Left ventricle myocardium inferior (tissue), 1 donor: ENCODE data around the gene ANXA6. TPM values are rescaled to one million over a fixed set of nuclear protein-coding genes. Genes with fewer than 3 reads are reported as not detected.
A peak's percentile ranks its signal among the peaks of the same experiment; 100 is the strongest.

Experiments
- DNase-seq: peaks from one replicate; pipeline ENCODE4 v3.0.0-alpha.2; 2020
- H3K27ac ChIP-seq: fragments of 200-600 bp; replicated peaks from 2 replicates; pipeline ENCODE4 v1.8.0; 2021
- H3K27me3 ChIP-seq: fragments of 200-600 bp; 2 replicates; pipeline ENCODE4 v1.8.0; 2021; ENCODE audit warnings: low read depth
- H3K36me3 ChIP-seq: fragments of 200-600 bp; 2 replicates; pipeline ENCODE4 v1.8.0; 2021
- H3K4me1 ChIP-seq: fragments of 200-600 bp; 2 replicates; pipeline ENCODE4 v1.8.0; 2021
- H3K4me3 ChIP-seq: fragments of 200-600 bp; 2 replicates; pipeline ENCODE4 v1.8.0; 2021; ENCODE audit warnings: mild to moderate bottlenecking, moderate library complexity
- H3K9me3 ChIP-seq: fragments of 200-600 bp; replicated peaks from 2 replicates; pipeline ENCODE4 v1.8.0; 2021
- CTCF ChIP-seq: fragments of 200-600 bp; IDR thresholded peaks from 2 replicates; pipeline ENCODE4 v1.8.0; 2021; ENCODE audit warnings: antibody characterized with exemption, mild to moderate bottlenecking, borderline replicate concordance
- intact Hi-C: fragments of 100-400 bp; cut with micrococcal nuclease; formaldehyde crosslinking; loops from one replicate; pipeline ENCODE4 v1.11.0; 2022
- total RNA-seq: library from RNA; stranded (reverse); fragmentation: NEBNext Ultra II Directional; extraction: Animal tissue kit (Norgen Biotek cat#: 25700); gene quantifications from one replicate; pipeline ENCODE4 v1.2.1, GENCODE V29; 2021
- donor health status: DM: no; HTN: yes; CAD: no; lungs with severe emphysema.

ANXA6 gene
- total RNA-seq, 1 donor from 2014 or later = 195 TPM

DNA sequence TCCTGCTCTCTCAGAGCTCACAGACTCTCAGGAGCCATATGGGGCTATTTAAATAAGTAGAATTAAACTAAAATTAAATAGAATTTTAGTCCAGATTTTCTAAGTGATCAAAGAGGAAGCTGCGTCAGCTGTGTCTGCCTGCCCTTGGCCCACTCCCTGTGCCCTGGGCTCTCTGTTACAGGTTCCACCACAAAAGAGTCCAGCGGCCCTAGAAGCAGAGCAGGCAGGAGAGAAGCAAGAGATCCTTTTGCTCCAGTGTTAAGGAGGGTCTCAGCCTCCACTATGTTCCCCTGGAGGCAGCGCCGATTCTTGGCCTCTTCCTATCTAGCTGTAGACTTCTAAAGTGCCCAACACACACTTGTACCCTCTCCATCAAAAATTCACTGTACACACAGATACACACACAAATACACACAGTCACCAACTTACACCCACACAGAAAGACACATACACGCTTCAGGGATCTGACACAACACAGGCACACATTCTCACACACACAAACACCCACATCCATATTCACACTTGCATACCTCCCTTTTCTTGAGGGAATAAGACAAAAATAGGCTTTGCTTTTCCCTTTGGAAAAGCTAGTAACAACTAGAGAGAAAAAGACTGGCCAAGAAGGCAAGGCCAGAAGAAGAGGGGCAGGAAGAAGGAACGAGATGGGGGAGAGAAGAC, 71.2 kb downstream of the ANXA6 start:
- TF ChIP-seq CTCF = no peak
- intact Hi-C loops = no loop called here
- Histone ChIP-seq H3K36me3 (no peaks in the 10 kb centered on the region), H3K4me3 (no peak overlapping the region), H3K27ac (peak overlapping the region; percentile 79), H3K27me3 (no peaks in the 10 kb centered on the region), H3K9me3 (no peaks in the 10 kb centered on the region), H3K4me1 (peaks cover 64% of the 10 kb centered on the region)
- DNase-seq = no peak

GRCh38 chr5:151085517-151086041, 72.0 kb downstream of the ANXA6 start:
- intact Hi-C loops = no loop called here
- TF ChIP-seq CTCF = no peak
- peak; percentile 54 for DNase-seq

GRCh38 chr5:151084363-151084762, 73.2 kb downstream of the ANXA6 start:
- Histone ChIP-seq H3K9me3 (no peaks in the 10 kb centered on the region), H3K27me3 (no peaks in the 10 kb centered on the region), H3K4me3 (no peak overlapping the region), H3K36me3 (no peaks in the 10 kb centered on the region), H3K4me1 (peaks cover 71% of the 10 kb centered on the region), H3K27ac (no peak overlapping the region)
- DNase-seq = no peak
- intact Hi-C loops = no loop called here
- no peak for TF ChIP-seq CTCF

More at GRCh38 chr5:151085517-151086041, 72.0 kb downstream of the ANXA6 start:
- Histone ChIP-seq H3K9me3 (no peaks in the 10 kb centered on the region), H3K4me3 (no peak overlapping the region), H3K36me3 (no peaks in the 10 kb centered on the region), H3K27ac (peak overlapping the region; percentile 79), H3K4me1 (peaks cover 67% of the 10 kb centered on the region), H3K27me3 (no peaks in the 10 kb centered on the region)

GRCh38 chr5:151083081-151083676, 74.4 kb downstream of the ANXA6 start:
- Histone ChIP-seq H3K27ac (peak overlapping the region; percentile 99), H3K4me1 (peaks cover 78% of the 10 kb centered on the region), H3K9me3 (no peaks in the 10 kb centered on the region), H3K4me3 (no peak overlapping the region), H3K27me3 (no peaks in the 10 kb centered on the region), H3K36me3 (no peaks in the 10 kb centered on the region)
- no peak for DNase-seq
- intact Hi-C loops = no loop called here
- TF ChIP-seq CTCF = no peak

GRCh38 chr5:151082282-151082902, 75.2 kb downstream of the ANXA6 start:
- no peaks in the 10 kb centered on the region for H3K27me3 ChIP-seq
- peaks cover 84% of the 10 kb centered on the region for H3K4me1 ChIP-seq
- intact Hi-C loops = no loop called here
- H3K27ac ChIP-seq = peak overlapping the region; percentile 99
- no peak for DNase-seq
- H3K36me3 ChIP-seq = peaks cover 4% of the 10 kb centered on the region
- TF ChIP-seq CTCF = peak; percentile 47
- H3K4me3 ChIP-seq = peak overlapping the region; percentile 89
- no peaks in the 10 kb centered on the region for H3K9me3 ChIP-seq
